ENCODE measurements around the gene DHX36.
A peak's percentile ranks its signal among the peaks of the same experiment; 100 is the strongest.

DHX36 gene

GRCh38 chr3:154280161-154280560, 44.1 kb downstream of the DHX36 start:
- DNase-seq (ENCODE audit: low spot score), result no peak

- no peak for DNase-seq (ENCODE audit: low spot score)
These were observed 48.3 kb downstream of the DHX36 start for GRCh38 chr3:154275965-154276364.

DNA sequence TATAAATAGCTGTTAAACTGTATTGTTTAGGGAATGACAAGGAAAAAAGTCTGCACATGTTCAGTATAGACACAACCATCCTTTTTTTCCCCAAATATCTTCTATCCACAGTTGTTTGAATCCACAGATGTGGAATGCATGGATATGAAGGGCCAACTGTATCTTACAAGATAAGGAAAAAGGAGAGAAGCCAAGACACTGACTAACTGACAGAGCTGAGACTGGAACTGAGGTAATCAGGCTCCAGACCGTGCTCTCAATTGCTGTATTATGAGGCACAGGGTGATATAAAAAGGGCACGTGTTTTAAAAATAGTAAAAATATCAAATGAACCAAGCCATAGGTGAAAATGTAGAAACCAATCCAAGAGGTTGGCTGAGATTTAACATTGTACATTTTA, 49.0 kb downstream of the DHX36 start:
- DNase-seq (ENCODE audit: low spot score), result no peak

GRCh38 chr3:154274348-154274747, 49.9 kb downstream of the DHX36 start:
- DNase-seq (ENCODE audit: low spot score), result no peak

DNA sequence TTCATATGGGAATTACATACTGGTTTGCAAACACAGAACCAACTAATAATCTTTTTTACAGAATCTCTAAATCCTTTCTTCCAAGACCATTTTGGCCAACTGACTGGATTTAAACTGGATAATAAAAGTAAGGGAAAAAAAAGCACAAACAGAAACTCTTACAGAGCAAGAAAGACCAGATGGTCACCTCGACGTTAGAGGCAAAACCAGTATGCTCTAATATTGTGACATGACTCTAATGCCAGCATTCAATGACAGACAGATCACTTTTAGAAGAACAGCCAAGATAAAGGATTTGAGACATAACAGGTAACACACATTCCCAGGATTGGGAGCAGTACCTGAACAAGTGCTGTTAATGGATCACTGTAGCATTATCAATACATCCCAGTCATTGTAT, 50.9 kb downstream of the DHX36 start:
- DNase-seq (ENCODE audit: low spot score), result no peak

DNA sequence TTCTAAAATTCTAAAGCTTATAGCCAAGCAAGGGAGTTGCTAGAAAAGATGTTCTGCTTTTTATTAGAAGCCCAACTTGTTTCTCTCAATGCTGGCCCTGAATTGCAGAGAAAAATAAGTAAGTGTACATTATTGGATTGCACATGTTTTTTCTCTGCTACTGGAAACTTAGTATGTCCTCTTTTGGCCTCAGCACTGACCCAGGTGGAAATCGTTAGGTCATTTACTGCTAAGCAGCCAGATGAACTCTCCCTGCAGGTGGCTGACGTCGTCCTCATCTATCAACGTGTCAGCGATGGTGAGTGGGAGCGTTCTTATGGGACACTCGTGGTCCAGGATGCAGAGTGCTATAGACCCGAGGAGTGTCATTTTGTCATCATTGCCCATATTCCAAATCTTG, 69.8 kb downstream of the DHX36 start:
- DNase-seq (ENCODE audit: low spot score), result no peak

DNA sequence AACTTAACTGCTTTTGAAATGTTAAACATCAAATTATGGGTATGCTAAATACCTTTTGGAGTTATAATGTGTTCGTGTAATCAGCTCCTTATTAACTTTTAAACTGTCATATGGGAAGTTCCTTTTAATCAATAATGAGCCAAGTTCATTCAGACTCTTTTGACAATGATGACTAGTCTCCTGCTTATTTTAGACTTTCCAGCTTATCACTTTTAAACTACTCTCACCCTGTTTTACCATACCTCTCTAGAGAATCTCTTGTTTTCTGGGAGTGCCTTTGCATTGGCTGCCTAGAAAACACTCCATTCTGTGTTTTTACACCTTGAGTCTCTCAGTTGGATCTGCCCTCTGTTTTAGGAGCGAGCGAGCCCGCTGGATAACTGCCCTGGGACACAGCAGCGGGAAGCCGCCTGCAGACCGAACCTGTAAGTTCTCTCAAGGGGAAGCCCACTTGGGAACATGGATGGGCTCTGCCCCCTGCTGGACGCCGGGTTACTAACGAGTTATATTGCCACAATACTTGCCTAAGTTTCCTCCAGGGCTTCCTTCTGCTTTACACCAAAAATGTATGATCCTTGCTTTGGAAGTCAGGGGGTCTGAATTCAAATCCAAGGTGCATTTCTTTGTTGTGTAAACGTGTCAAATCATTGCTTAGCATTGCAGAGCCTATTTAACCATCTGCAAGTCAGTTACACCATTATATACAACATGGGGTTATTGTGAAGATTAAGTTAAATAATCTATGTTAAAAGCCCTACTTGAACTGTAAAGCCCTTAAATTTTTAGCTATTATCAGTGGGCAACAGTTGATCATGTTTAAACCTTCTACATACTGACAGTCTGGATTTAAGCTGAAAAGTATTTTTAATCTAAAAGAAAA, 71.3 kb downstream of the DHX36 start:
- peak; percentile 42 for DNase-seq (ENCODE audit: low spot score)

- no peak for DNase-seq (ENCODE audit: low spot score)
These were observed 72.7 kb downstream of the DHX36 start for GRCh38 chr3:154251610-154252009.

- no peak for DNase-seq (ENCODE audit: low spot score)
These were observed 74.0 kb downstream of the DHX36 start for GRCh38 chr3:154250291-154250690.

GRCh38 chr3:154247806-154248415, 76.4 kb downstream of the DHX36 start:
- no peak for DNase-seq (ENCODE audit: low spot score)

DNA sequence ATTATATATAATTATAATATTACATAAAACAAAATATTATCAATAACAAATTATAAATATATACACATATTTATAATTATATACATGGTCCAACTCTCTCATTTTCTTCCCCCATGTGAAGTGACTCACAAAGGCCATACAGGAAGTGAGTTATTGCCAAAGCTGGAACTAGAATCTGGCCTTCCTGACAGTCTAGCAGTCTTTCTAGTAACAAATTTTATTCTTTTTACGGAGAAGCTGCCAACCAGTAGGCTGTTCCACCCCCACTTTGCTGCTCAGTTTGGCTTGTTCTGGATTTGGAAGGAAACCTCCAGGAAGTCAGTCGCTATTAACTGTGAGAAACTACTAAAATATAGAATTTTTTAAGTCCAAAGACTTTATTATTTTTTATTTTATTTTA, 79.6 kb downstream of the DHX36 start:
- DNase-seq (ENCODE audit: low spot score), result no peak

- no peak for DNase-seq (ENCODE audit: low spot score)
These were observed 80.9 kb downstream of the DHX36 start for GRCh38 chr3:154243353-154243752.

- DNase-seq (ENCODE audit: low spot score), result no peak
These were observed 81.5 kb downstream of the DHX36 start for GRCh38 chr3:154242766-154243165.

GRCh38 chr3:154241496-154241895, 82.8 kb downstream of the DHX36 start:
- no peak for DNase-seq (ENCODE audit: low spot score)

DNA sequence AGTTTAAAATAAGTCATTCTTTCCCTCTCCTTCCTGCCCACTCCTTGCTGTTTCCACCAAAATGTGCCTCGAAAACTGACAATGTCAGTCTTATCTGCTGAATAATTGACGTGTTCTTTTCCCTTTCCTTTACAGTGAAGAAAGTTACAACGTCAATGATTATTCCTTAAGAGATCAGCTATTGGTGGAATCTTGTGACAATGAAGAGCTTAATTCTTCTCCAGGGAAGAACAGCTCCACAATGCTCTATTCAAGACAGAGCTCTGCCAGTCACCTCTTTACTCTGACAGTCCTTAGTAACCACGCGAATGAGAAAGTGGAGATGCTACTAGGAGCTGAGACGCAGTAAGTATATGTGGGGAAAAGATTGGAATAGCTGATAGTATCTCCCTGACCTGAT, 84.1 kb downstream of the DHX36 start:
- DNase-seq (ENCODE audit: low spot score), result no peak

DNA sequence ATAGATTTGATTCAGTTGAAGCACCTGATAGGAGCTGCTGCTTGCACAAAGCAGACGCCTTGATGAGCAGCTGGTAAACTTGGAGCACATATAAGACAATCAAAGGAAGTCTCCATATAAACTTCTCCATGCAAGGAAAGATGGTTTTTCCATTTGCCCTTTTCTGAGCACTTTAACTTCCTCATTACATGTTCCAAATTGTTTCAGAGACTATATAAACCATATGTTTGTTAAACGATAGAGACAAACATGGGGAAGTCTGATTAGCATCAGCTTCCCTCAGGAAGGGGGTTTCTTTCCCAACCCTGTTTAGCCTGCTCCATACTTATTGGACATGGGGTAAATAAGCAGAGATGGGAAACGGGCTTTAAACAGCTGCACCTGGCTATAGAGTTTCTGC, 88.0 kb downstream of the DHX36 start:
- no peak for DNase-seq (ENCODE audit: low spot score)

- no peak for DNase-seq (ENCODE audit: low spot score)
These were observed 89.0 kb downstream of the DHX36 start for GRCh38 chr3:154235330-154235729.

GRCh38 chr3:154229217-154229590, 95.1 kb downstream of the DHX36 start:
- no peak for DNase-seq (ENCODE audit: low spot score)

DNA sequence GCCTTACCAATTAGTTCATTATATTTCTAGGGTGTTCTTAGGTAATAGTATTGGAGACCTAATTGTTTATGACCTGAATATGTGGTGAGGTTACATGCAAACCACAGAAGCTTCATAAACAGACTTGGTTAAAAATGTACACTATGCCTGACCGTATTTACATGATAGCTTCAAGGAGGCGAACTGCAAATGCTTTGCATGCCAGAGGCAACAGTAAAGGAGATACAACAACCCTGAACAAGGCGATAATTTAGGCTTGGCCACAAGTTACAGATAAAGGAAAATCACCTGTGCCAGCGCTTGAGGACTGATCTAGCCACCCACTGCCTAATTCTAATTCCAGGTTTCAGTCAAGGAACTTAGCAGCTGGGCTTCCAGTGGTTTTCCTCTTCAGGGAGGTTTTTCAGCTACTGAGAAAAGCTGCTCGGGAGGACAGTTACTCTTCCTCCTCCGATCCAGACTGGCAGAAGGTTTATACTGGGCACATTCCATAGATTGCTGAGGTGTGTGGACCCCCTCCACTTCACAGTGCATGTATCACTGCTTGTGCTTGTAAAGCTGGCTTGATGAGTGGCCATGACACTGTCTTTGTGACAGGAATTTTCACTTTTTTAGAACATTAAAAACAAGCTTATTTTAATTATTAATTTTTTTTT, 95.6 kb downstream of the DHX36 start:
- DNase-seq (ENCODE audit: low spot score), result no peak

- no peak for DNase-seq (ENCODE audit: low spot score)
These were observed 96.8 kb downstream of the DHX36 start for GRCh38 chr3:154227531-154227930.

GRCh38 chr3:154225536-154225935, 98.8 kb downstream of the DHX36 start:
- DNase-seq (ENCODE audit: low spot score), result no peak

GRCh38 chr3:154224866-154225265, 99.4 kb downstream of the DHX36 start:
- DNase-seq (ENCODE audit: low spot score), result no peak

DNA sequence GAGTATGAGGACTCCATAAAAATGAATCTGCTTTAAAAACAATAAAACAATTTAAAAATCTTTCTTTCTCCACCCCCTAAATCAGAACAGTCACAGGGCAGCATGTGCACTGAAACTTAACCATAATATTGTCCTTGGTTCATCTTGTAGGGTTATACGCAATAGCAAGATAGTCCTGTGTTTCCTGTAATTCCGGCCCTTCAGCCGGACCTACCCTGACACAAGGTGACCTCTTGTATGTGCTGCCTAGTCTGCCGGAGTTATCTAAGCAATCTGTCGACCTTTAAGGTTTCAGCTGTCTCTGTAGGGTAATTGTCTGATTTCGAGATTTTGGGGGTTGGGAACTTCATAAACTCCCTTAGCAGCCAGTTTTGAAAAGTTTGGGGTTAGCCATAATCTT, 99.9 kb downstream of the DHX36 start:
- DNase-seq (ENCODE audit: low spot score), result peak; percentile 19

Measured in HuH-7.5 (cell line).